Renal cortex interstitium (tissue), 11 donors: ENCODE data around the gene CDC42EP1. TPM values are rescaled to one million over a fixed set of nuclear protein-coding genes. Genes with fewer than 3 reads are reported as not detected.
"Not testable (repeated sequence)": the region's sequence is repeated elsewhere in the genome, so short reads cannot be mapped to it uniquely, and the experiment has no call there.

Experiments
- DNase-seq, 11 donors: peaks; one replicate each; pipeline ENCODE4 v3.0.0-alpha.2; 2013; ENCODE audit warnings: low read depth in 9 of 11, low spot score in 4 of 11; ENCODE audit errors: extremely low read depth in 1 of 11
- polyA plus RNA-seq, 3 donors: library from polyadenylated mRNA; unstranded; fragments of 120-200 nt; gene quantifications; one replicate each; pipeline ENCODE4 v1.2.1, GENCODE V29; 2013; ENCODE audit not compliant: insufficient read length in 3 of 3

The CDC42EP1 gene
- polyA plus RNA-seq, 3 donors = 33.3 to 54.7 (median 49.4) TPM

- no peak for DNase-seq
These were observed 6.9 kb downstream of the CDC42EP1 start for GRCh38 chr22:37566903-37567798.

DNA sequence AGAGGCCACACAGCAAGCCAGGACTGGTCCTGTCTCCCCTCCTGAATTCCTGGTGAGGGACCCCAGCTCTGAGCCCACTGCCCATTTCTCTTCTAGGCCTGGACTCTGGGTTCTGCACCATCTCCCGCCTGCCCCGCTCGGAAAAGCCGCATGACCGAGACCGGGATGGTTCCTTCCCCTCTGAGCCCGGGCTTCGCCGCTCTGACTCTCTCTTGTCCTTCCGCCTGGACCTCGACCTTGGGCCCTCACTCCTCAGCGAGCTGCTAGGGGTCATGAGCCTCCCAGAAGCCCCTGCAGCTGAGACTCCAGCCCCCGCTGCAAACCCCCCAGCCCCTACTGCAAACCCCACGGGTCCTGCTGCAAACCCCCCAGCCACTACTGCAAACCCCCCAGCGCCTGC lies 7.7 kb downstream of the CDC42EP1 start:
- no peak for DNase-seq

GRCh38 chr22:37568448-37569008 lies 8.2 kb downstream of the CDC42EP1 start:
- DNase-seq = no peak

- no peak for DNase-seq
These were observed 9.0 kb downstream of the CDC42EP1 start for GRCh38 chr22:37569009-37569920.

DNA sequence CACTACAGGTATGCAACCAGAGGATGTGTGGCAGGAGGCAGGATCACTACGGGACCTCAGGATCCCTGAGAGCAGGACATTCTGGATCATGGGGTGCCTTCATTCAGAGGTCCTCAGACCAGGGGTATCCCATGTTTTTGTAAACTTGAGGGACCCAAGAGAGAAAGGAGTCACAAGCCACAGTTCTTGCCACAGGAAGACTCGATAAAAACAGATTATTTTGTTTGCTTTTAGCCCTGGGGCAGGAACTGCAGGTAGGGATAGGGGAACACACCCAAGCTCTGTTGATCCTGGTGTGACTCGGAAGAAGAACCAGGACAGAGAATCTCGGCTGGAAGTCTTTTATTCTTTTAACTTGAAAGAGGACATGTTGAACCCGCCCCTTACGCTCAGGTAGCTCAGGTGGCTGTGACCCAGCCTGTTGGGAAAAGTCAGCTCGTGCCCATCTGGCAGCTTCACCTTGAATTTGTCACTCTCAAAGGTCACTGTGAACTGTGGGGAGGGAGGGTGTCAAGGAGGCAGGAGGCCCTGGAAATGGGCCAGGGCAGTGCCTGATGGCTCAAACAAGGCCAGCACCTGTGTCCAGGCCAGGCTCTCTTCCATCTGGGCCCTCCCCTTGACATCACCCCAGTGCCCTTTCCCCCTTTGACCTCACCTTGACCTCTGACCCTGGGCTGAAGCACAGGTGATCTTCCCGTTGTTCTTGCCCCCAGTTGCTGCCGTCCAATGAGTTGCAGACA lies 9.8 kb downstream of the CDC42EP1 start:
- no peak for DNase-seq

GRCh38 chr22:37570661-37570976 lies 10.3 kb downstream of the CDC42EP1 start:
- DNase-seq = no peak

DNA sequence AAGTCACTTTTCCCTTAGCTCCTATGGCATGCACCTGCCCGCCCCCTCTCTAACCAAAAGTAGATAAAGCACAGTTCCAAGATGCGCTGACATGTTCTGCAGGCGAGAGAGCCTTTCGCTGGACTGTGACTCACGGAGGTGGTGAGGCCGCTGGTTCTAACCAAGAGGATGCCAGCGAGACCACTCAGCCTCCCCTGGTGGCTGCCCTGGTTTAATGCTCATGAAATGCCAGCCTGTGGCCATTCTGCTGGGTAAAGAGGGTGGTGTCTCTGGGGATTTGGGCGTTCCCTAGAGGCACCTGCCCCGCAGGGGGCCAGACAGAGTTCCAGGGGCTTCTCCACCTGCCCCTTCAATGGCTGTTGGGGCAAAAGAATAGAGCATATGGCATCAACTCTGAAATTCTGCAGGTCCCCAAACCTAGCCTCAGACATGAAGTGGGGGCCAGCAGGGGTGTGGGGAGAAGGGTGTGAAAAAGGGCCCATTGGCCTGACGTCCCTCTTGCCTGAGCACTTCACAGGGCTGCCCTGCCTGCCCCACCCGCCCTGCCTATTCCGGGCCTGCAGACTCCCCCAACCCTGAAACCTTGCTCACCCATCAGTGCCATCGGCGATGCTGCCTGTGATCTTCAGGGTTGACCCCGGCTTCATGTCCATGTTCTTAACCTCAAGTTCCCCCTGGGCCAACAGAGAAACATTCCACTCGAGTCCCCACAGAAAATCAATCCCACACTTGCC lies 11.1 kb downstream of the CDC42EP1 start:
- no peak for DNase-seq

GRCh38 chr22:37571992-37572373 lies 11.7 kb downstream of the CDC42EP1 start:
- no peak for DNase-seq

GRCh38 chr22:37575490-37576003 lies 15.3 kb downstream of the CDC42EP1 start:
- no peak for DNase-seq

DNA sequence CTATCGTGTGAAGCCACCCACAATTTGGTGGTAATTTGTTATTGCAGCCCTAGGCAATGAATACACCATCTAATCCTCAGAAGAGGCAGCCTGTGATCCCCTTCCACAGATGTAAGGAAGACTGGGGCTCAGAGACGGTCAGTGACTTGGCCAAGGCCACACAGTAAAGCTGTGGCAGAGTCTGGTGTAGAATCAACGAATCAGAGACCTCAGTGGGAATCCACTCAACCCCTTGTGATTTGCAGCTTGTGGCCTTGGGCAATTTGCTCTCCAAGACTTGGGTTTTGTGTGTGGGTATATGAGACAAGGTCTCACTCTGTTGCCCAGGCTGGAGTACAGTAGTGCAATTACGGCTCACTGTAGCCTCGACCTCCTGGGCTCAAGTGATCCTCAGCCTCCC lies 17.7 kb downstream of the CDC42EP1 start:
- DNase-seq = no peak

GRCh38 chr22:37581504-37581903 lies 21.2 kb downstream of the CDC42EP1 start:
- no peak for DNase-seq

DNA sequence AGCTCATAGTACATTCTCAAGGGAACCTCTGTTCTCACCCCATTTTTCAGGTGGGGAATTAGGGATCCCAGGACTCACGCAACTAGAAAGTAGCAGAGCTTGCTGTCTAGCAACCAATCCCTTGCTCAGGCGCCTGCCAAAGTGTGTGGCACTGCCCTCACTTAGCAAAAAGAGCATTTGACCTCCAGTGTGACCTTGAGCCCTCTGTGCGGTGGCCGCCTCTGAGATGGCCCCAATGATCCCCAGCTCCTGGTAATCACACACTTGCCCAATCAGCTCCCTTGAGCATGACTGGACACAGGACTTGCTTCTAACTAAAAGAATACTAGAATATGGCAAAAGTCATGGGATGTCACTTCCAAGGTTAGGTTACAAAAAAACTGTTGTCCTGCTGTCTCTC lies 22.2 kb downstream of the CDC42EP1 start:
- DNase-seq = no peak

DNA sequence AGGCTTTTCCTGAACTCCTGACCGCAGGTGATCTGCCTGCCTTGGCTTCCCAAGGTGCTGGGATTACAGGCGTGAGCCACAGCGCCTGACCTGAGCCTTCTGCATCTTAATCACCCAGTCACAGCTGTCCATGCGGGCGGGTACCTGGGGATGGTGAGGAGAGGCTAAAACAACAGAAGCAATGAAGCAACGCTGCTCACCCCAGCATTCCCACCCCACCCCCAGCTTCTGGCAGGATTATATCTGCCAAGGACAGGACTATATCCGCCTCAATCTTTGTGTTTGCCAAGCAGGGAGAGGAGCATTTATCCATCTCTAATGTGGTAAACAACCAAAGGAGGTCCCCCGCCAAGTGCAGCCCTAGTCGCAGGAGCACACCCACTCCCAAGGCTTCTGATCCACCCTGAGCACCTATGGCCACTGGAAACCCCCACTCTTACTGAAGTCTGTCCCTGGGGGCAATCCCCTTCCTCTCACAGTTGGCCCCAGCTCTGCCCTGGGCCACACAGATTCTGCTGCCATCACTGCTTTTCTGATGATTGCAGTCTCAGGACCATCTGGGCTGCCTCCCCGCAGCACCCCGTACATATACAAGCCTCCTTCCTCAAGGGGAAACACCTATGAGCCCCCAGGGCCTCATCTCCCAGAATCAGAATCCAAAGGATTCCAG lies 28.4 kb downstream of the CDC42EP1 start:
- no peak for DNase-seq

DNA sequence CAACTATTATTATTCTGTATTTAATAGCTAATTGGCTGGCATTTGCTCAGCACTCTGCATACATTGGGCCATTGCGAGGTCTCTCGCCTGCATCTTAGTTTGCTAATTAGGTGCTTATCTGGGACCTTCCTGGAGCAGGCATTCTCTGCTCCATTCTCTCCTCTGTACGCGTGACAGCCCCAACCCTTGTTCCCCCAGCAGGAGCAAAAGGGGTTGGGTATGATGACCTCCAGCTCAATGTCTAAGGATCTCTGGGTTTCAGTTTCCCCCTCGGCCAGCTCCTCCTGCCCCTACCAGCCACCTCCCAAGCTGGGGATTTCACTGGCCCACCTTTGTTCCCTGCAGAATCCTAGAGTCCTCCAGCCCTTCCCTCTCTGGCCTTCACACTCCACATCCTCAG lies 29.4 kb downstream of the CDC42EP1 start:
- DNase-seq = no peak

DNA sequence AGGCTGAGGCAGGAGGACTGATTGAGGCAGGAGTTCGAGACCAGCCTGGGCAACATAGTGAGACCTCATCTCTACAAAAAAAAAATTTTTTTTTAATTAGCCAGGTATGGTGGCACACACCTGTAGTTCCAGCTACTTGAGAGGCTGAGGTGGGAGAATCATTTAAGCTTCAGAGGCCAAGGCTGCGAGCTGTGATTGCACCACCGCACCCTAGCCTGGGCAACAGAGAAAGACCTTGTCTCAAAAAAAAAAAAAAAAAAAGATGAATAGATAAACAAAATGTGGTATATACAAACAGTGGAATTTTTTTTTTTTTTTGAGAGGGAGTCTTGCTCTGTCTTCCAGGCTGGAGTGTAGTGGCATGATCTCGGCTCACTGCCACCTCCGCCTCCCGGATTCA lies 30.8 kb downstream of the CDC42EP1 start:
- DNase-seq = not testable (repeated sequence)

DNA sequence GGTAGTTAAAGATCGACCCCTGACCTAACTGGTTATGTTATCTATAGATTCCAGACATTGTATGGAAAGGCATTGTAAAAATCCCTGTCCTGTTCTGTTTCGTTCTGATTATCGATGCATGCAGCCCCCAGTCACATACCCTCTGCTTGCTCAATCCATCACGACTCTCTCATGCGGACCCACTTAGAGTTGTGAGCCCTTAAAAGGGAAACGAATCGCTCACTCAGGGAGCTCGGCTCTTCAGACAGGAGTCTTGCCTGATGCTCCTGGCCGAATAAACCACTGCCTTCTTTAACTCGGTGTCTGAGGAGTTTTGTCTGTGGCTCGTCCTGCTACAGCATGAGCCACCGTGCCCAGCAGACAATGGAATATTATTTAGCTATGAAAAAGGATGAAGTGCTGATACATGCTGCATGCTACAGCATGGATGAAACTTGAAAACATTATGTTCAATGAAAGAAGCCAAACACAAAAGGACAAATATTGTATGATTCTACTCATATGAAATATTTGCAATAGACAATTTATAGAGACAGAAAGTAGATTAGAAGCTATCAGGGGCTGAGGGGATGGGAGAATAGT lies 31.6 kb downstream of the CDC42EP1 start:
- DNase-seq = no peak

DNA sequence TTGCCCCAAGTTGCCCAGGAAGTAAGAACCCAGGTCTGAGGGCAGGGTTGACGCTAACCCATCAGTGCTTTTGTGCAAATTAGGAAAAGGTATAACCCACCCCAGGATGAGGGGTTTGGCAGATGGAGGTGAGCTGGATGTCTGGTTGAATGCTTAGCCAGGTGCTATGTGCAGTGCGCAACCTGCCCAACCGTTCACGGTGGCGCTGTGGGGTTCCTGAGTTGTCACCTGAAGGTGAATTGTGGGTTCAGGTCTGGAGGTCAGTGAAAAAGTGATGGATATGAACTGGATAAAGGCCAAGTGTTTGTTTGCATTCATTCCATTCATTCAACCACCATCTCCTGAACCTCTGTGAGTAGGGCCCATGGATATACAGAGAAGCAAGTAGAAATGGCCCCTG lies 34.0 kb downstream of the CDC42EP1 start:
- no peak for DNase-seq

- DNase-seq = no peak
These were observed 38.9 kb downstream of the CDC42EP1 start for GRCh38 chr22:37599153-37599552.
